NCI-H524 (cell line): Measurements from ENCODE around the gene KRT79.
"Not testable (repeated sequence)": the region's sequence is repeated elsewhere in the genome, so short reads cannot be mapped to it uniquely, and the experiment has no call there.

Experiments
- DNase-seq, 2 experiments: peaks; one replicate each; lab custom pipeline; 2025; lab: John Stamatoyannopoulos, UW

Gene KRT79

GRCh38 chr12:52805739-52806138 lies 28.4 kb downstream of the KRT79 start:
- no peak for DNase-seq

- no peak for DNase-seq
Observed at GRCh38 chr12:52805000-52805399, 29.1 kb downstream of the KRT79 start.

DNA sequence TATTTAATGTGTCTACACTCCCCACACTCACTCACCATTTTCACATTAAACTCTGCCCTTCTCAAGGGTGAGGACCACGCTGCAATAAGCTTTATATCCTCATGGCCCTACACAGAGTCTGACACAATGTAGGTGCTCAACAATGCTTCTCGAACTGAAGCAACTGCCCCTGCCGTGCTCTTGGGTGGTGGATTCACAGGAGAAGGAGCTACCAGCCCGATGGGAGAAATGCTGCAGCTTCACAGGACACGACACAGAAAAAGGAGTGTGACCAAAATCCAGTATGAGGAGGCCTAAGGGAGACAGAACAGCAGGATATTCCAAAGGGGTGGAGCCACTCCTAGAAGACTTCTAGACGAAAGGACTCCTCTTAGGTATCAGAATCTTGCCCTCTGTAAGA lies 31.7 kb downstream of the KRT79 start:
- no peak for DNase-seq

DNA sequence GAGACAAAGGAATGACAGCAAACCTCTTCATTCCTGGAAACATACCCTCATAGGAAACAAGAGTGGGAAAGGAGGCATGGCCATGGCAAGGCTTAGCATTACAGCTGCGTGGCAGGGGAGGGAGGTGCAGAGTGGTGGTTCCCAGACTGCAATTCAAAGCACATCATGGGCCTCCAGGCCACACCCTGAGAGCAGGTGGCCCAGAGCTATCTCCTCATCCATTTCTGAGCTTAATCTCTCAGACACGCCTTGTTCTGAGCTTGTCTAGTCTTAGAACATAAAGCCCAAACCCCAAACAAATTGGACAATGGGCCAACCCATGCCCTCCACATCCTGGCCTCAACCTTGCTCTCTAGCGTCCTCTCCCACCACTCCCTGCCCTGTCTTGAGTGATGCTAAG lies 32.3 kb downstream of the KRT79 start:
- peak in 1 of 2 experiments; percentile 33 for DNase-seq

GRCh38 chr12:52800259-52800917 lies 33.7 kb downstream of the KRT79 start:
- DNase-seq = peak in 1 of 2 experiments; percentile 24

DNA sequence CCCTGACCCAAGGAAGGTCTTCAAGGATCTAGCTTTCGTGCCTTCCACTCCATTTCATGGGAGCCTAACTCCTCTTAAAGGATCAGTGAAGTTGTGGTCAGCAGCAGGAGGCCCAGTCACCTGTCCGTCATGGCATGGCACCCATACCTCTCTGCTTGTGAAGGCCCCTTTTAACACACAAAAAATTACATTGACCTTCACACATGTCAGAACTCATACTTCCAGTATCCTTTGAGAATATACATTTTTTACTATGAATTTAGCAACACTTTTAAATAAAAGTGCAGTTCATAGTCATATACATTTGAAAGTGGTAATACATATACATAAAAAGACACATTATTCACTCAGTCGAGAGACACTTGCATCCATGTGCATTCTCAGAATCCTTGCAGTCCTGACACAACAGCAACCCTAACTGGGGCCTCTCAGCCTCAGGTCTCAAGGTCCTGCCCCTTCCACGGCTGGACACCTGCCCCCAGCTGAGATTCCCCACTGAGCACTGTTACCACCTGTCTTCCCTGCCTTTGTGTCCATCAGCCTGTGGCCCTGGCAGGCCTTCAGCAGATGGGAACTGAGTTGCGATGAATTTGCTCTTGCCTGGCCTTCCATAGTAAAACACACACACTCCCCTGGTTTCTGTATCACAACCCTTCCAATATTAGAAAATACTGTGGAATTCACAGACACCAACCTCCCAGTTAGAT lies 34.5 kb downstream of the KRT79 start:
- no peak for DNase-seq

- no peak for DNase-seq
Observed at GRCh38 chr12:52798671-52799504, 35.2 kb downstream of the KRT79 start.

DNA sequence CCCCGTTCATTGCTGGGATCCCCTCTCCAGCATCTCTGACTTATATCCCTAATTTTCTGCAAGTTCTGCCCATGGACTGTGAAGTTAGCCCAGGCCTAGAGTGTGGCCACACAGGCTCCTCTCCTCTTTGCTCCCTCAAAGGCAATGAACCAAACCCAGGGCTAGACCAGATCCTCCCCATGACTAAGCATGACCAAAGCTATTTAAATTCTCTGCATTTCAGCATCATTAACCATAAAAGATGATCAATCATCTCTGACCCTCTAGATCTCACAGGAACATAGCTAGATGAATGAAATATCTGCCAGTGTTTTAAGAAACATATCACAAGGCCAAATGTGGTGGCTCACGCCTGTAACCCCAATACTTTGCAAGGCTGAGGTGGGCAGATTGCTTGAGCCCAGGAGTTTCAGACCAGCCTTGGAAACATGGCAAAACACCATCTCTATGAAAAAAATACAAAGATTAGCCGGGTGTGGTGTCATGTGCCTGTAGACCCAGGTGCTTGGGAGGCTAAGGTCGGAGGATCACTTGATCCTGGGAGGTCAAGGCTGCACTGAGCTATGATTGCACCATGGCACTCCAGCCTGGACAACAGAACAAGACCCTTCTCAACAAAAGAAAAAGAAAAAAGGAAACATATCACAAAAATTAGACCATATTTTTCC lies 36.0 kb downstream of the KRT79 start:
- no peak for DNase-seq

DNA sequence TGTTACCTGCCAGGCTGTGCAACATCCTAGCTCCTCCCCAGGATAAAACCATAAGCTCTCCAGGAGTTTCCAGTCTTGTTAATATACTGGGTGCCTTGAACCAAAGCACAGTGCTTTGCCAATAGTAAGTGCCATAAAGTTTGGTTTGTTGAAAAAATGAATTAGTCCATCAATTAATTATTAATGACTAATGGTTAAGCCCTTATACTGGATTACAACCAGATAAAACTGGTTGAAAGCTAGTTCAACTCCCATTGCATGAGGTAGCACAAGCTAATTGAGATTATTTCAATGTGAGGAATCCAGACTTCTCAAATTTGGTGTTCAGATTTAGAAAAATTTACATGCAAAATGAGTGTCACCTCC lies 36.6 kb downstream of the KRT79 start:
- DNase-seq = no peak

DNA sequence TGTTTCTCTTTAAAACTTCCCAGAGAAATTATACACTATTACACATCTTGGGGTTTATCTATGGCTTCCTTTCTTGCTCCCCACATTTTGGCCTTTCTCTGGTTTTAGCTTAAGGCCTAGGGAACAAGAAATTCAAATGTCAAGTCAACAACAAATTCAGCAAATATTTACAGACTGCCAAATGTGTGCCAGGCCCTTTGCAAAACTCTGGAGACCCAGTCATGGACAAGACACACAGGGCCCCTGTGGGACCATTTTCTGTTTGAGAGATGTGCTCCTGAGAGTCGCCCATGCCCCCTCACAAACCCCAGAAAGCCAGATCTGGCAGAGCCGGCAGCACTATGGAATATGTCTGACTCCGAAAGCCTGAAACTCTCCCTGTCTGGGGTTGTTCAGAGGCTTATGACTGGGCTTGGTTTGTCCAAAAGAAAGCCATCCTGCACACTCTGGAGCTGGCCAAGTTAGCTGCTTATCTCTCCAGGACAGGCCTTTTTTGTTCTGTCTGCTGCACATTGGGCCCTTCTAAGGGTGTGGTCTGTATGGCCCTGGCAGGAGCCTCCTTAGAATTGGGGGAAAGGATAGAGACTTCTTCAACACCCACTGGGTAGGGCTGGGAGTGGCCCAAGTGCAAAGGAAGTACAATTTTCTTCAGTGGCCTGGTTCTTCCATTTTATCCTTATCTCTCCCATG lies 37.1 kb downstream of the KRT79 start:
- no peak for DNase-seq

- DNase-seq = no peak
Observed at GRCh38 chr12:52796429-52796794, 37.7 kb downstream of the KRT79 start.

GRCh38 chr12:52795694-52796428 lies 38.2 kb downstream of the KRT79 start, which contains the start of gene KRT3:
KRT3 (minus strand) TSS chr12:52796117; CDS start chr12:52796042, 75 bp downstream.
- peak; percentile 80 to 90 for DNase-seq

GRCh38 chr12:52795332-52795674 lies 38.8 kb downstream of the KRT79 start:
- not testable (repeated sequence) for DNase-seq

DNA sequence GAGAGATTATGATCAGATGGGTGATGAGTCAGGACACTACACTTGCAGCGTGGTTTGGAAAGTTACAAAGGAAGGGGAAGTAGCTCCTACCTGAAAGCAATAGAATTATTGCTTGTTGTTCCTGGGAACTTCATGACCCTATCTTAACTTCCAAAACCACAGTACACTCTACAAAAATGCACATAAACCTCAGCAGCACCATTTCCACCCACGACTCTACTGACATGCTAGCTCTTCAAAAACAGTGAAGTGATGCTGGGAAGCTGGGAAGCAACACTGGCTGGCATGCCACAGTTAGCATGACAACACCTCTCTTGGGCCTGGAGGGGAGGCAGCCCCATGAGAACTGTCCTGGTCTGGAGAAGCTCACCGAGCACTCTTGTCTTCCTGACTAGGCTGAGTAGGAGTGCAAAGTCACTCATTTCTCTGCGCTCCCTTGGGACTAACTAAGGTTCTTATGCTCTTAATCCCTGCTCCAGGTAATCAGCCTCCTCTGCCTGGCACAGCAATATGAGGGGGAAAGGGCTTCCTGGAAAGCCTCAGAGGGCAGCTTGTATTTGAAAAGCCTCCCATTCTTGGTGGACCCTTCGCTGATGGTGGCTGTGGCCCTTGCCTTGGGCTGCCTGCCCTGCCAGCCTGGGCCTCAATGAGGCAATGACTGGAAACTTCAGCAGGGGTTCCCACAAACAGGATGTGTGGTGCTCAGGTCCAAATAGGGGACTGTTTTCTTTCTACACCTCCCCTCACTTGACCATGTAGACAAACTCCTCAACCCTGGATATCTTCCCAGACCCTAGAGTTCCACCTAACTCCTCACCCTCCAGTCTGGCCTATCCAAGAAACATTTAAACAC lies 39.4 kb downstream of the KRT79 start:
- DNase-seq = peak in 1 of 2 experiments; percentile 61

GRCh38 chr12:52792185-52793029 lies 41.7 kb downstream of the KRT79 start:
- no peak for DNase-seq

DNA sequence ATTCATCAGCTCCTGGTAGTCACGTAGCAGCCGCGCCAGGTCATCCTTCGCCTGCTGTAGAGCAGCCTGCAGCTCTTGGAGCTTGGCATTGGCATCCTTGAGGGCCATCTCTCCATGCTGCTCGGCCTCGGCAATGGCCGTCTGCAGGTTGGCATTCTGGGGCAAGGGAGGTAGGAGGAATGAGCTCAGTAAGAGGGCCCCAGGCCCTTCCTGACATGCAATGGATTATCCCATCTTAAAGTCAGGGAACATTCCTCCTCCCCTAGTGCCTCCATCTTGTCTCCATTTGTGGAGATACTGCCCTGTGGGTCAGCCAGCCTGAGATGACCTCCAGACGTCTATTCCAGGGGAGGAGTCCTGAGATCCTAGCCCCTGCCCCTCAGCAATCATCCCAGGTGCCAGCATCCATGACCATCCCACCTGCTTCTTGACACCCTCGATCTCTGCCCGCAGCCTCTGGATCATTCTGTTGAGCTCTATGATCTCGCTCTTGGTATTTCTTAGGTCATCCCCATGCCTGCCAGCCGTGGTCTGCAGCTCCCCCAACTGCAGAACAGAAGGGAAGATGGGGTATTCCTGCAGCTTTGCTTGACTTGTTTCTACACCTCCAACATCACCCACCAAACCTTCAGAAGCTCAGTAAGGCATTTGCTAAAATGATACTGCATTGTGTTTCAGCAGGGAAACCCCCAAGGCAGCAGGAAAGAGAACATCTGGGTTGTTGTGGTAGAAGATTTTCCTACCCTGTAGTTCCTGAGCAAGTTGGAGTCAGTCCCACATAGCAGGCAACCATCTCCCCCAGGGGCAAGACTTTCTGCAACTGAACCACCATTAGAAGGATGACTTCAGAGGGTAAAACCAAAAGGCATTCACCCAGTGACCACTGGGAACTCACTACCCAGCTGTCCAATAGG lies 42.6 kb downstream of the KRT79 start:
- DNase-seq = no peak

GRCh38 chr12:52790427-52791270 lies 43.5 kb downstream of the KRT79 start:
- DNase-seq = no peak
